Measurements from ENCODE around the gene NARS2.

Gene NARS2

DNA sequence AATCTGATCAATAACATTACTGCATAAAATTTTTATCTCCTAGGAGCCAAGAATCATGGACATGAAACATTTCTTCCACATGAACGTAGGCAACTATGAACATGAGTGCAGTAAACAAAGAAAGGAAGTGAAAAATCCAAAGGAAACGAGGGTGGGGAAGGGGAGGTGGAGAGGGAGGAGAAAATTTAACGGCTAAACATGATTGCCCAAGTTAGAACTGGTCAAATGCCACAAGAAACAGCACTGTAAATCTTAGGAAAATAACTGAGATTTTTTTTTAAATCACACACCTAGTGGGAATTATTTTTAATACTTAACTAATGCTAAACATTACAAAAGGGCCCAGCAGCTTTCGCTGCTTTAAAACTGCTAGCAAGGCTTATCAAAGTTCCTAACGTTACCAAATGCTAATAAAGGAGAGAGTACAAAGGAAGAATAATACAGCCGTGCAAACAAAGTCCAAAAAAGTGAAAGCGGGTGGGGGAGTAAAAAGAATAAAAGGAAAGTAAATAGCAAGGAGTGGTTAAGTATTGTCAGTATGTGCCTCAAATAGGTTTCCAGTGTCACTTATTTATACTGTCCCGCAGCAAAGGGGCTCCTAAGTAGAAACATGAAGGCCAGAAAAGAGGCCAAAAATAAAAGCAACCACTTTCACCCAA is 13.7 kb downstream of the NARS2 start:
- H3K27me3 ChIP-seq (ENCODE audit: insufficient read depth, low read depth): no peaks in the 10 kb centered on the region
- TF ChIP-seq, protein P1, sequence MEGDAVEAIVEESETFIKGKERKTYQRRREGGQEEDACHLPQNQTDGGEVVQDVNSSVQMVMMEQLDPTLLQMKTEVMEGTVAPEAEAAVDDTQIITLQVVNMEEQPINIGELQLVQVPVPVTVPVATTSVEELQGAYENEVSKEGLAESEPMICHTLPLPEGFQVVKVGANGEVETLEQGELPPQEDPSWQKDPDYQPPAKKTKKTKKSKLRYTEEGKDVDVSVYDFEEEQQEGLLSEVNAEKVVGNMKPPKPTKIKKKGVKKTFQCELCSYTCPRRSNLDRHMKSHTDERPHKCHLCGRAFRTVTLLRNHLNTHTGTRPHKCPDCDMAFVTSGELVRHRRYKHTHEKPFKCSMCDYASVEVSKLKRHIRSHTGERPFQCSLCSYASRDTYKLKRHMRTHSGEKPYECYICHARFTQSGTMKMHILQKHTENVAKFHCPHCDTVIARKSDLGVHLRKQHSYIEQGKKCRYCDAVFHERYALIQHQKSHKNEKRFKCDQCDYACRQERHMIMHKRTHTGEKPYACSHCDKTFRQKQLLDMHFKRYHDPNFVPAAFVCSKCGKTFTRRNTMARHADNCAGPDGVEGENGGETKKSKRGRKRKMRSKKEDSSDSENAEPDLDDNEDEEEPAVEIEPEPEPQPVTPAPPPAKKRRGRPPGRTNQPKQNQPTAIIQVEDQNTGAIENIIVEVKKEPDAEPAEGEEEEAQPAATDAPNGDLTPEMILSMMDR (conservative IDR thresholded peaks at IDR 0.05; ENCODE audit: low read depth, low read length): no peak
- no peak overlapping the region for H3K9ac ChIP-seq
- H3K4me2 ChIP-seq: no peak overlapping the region
- H3K36me3 ChIP-seq (ENCODE audit: insufficient read depth): no peaks in the 10 kb centered on the region
- H3K79me2 ChIP-seq (ENCODE audit: insufficient read depth, low read depth): peaks cover 15% of the 10 kb centered on the region; the same call in 1 of the 2 replicates
- H3K4me3 ChIP-seq (IDR thresholded peaks at IDR 0.05; ENCODE audit: insufficient read depth, low read depth, low read length): no peak overlapping the region
- H2AFZ ChIP-seq (ENCODE audit: low read depth): no peak overlapping the region
- H3K4me1 ChIP-seq (ENCODE audit: low read depth, poor library complexity, severe bottlenecking): peaks cover 11% of the 10 kb centered on the region
- no peaks in the 10 kb centered on the region for H4K20me1 ChIP-seq (ENCODE audit: insufficient read depth)
- H3K27ac ChIP-seq: no peak overlapping the region

DNA sequence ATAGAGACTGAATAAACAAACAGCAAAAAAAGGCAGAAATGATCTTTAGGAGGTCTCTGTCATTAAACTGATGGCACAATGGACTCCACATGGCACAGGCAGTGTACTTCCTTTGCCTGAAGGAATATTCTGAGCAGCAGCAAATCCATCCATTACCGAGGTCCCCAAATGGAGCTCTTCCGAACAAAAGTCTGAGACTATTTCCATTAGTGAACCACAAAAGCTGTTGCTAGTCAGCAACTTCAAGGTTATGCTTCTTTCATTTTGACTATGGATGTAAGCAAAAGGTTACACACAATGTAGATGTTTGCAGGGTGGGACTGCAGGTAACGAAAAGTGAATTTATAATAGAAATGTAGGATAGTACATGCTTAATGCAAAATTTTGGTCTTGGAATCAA is 14.5 kb downstream of the NARS2 start:
- no peak overlapping the region for H3K9ac ChIP-seq
- TF ChIP-seq, protein P1 (conservative IDR thresholded peaks at IDR 0.05; ENCODE audit: low read depth, low read length): no peak
- H3K79me2 ChIP-seq (ENCODE audit: insufficient read depth, low read depth): peaks cover 15% of the 10 kb centered on the region; the same call in 1 of the 2 replicates

DNA sequence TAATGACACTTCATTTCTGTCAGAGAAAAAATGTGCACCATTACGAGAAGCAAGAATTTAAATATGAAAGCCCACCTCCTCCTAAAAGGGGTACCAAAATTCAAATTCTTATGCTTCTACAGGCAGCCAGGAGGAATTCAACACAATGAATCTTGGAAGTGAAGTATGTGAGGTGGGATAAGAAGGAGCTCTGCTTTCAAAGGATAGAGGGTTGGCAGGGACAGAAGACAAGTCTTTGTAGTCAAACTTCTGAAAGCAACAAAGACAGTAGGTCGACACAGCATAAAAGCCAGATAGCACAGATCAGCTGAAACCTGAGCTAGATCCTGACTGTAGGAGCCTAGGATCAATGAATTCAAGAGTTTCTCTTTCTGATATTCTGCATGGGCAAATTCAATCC is 17.4 kb downstream of the NARS2 start:
- Histone ChIP-seq H3K9ac (no peak overlapping the region), H3K79me2 (ENCODE audit: insufficient read depth, low read depth) (peaks cover 15% of the 10 kb centered on the region; the same call in 1 of the 2 replicates), H3K4me2 (no peak overlapping the region), H3K27me3 (ENCODE audit: insufficient read depth, low read depth) (no peaks in the 10 kb centered on the region), H3K36me3 (ENCODE audit: insufficient read depth) (no peaks in the 10 kb centered on the region), H3K4me1 (ENCODE audit: low read depth, poor library complexity, severe bottlenecking) (peaks cover 4% of the 10 kb centered on the region), H2AFZ (ENCODE audit: low read depth) (no peak overlapping the region), H3K4me3 (IDR thresholded peaks at IDR 0.05; ENCODE audit: insufficient read depth, low read depth, low read length) (no peak overlapping the region), H4K20me1 (ENCODE audit: insufficient read depth) (no peaks in the 10 kb centered on the region), H3K27ac (no peak overlapping the region)
- TF ChIP-seq, protein P1 (conservative IDR thresholded peaks at IDR 0.05; ENCODE audit: low read depth, low read length): no peak

More for the DNA sequence above, 14.5 kb downstream of the NARS2 start:
- no peak overlapping the region for H2AFZ ChIP-seq (ENCODE audit: low read depth)
- H3K27me3 ChIP-seq (ENCODE audit: insufficient read depth, low read depth): no peaks in the 10 kb centered on the region
- no peaks in the 10 kb centered on the region for H3K36me3 ChIP-seq (ENCODE audit: insufficient read depth)
- no peaks in the 10 kb centered on the region for H4K20me1 ChIP-seq (ENCODE audit: insufficient read depth)
- no peak overlapping the region for H3K27ac ChIP-seq
- H3K4me3 ChIP-seq (IDR thresholded peaks at IDR 0.05; ENCODE audit: insufficient read depth, low read depth, low read length): no peak overlapping the region
- H3K4me1 ChIP-seq (ENCODE audit: low read depth, poor library complexity, severe bottlenecking): peaks cover 11% of the 10 kb centered on the region
- no peak overlapping the region for H3K4me2 ChIP-seq

DNA sequence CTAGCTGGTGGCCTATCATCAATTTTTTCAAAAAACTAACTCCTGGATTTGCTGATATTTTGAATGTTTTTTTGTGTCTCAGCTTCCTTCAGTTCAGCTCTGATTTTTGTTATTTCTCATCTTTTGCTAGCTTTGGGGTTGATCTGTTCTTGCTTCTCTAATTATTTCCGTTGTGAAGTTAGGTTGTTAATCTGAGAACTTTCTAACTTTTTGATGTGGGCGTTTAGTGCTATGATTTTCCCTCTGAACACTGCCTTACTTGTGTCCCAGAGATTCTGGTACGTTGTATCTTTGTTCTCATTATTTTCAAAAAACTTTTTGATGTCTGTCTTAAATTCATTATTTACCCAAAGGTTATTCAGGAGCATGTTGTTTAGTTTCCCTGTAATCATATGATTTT is 19.1 kb downstream of the NARS2 start:
- Histone ChIP-seq H3K4me2 (no peak overlapping the region), H2AFZ (ENCODE audit: low read depth) (no peak overlapping the region), H3K4me3 (IDR thresholded peaks at IDR 0.05; ENCODE audit: insufficient read depth, low read depth, low read length) (no peak overlapping the region), H3K4me1 (ENCODE audit: low read depth, poor library complexity, severe bottlenecking) (peaks cover 3% of the 10 kb centered on the region), H3K9ac (no peak overlapping the region), H3K79me2 (ENCODE audit: insufficient read depth, low read depth) (peaks cover 5% of the 10 kb centered on the region; the same call in 1 of the 2 replicates), H3K27me3 (ENCODE audit: insufficient read depth, low read depth) (no peaks in the 10 kb centered on the region), H3K36me3 (ENCODE audit: insufficient read depth) (no peaks in the 10 kb centered on the region), H3K27ac (no peak overlapping the region), H4K20me1 (ENCODE audit: insufficient read depth) (no peaks in the 10 kb centered on the region)
- TF ChIP-seq, protein P1 (conservative IDR thresholded peaks at IDR 0.05; ENCODE audit: low read depth, low read length): no peak
